Sigmoid colon (tissue), 4 donors: ENCODE data around the gene RAD52.

Experiments
- CTCF ChIP-seq, 4 experiments: fragments of 450-650 bp in 3 of 4; fragments of 200-600 bp in 1 of 4; IDR thresholded peaks; one replicate each; pipeline ENCODE4 v1.5.1; 2016 to 2019; ENCODE audit warnings: antibody characterized with exemption in 4 of 4, mild to moderate bottlenecking in 3 of 4, moderate library complexity in 2 of 4
- POLR2A ChIP-seq, 2 donors: fragments of 450-650 bp; IDR thresholded peaks; one replicate each; pipeline ENCODE4 v1.6.1; 2016; ENCODE audit warnings: antibody characterized with exemption in 2 of 2, mild to moderate bottlenecking in 2 of 2, moderate library complexity in 2 of 2
- POLR2AphosphoS5 ChIP-seq, 4 donors: sonication (generic); formaldehyde crosslinking; IDR thresholded peaks; one replicate each; pipeline ENCODE4 v1.6.1; 2017; ENCODE audit warnings: antibody characterized with exemption in 4 of 4

- TF ChIP-seq CTCF (IDR thresholded peaks at IDR 0.05) (no peak), POLR2AphosphoS5 (IDR thresholded peaks at IDR 0.05) (no peak), POLR2A (IDR thresholded peaks at IDR 0.05) (no peak)
Observed at GRCh38 chr12:974271-974862, 24.9 kb upstream of the RAD52 start.
